K562 (cell line): ENCODE data around the gene PEX10. TPM values are rescaled to one million over a fixed set of nuclear protein-coding genes. Genes with fewer than 3 reads are reported as not detected.

ENCODE experiments used
- ATAC-seq: fragments of 200-7000 bp; cut with Tn5 transposase; 3 replicates; pipeline ENCODE4 v1.9.1; 2020; ENCODE audit warnings: moderate library complexity
- BruUV-seq: library from RNA; stranded (reverse); fragments of 400-500 nt; replicated peaks from 2 replicates; lab custom pipeline; 2021; lab: Mats Ljungman, UMichigan
- CTCF ChIA-PET: fragments of 300-600 bp; formaldehyde crosslinking; extraction: SDS; loops from one replicate; lab custom pipeline; 2021; ENCODE audit warnings: low intra/inter-chr PET ratio; lab: Yijun Ruan, JAX
- POLR2A ChIA-PET: fragments of 300-600, 350-650 bp; sonication (Branson Sonifier 250); formaldehyde crosslinking; extraction: SDS; loops from one replicate; lab custom pipeline; 2021; ENCODE audit warnings: antibody characterized with exemption, inconsistent platforms; lab: Yijun Ruan, JAX
- DNase-seq, 4 experiments: peaks; one replicate each; pipeline versions ENCODE4 v3.0.0 to v3.0.0-alpha.2; 2011 to 2018; ENCODE audit warnings: low spot score in 3 of 4, mixed read lengths in 3 of 4; ENCODE audit errors: extremely low read depth in 1 of 4
- FAIRE-seq: peaks from 2 replicates; lab custom pipeline; 2011; peaks lifted over from hg19 to GRCh38; lab: Jason Lieb, UNC
- H2AFZ ChIP-seq: 2 replicates; pipeline ENCODE4 v1.6.0; 2011; ENCODE audit warnings: low read depth, low read length, control low read depth, inconsistent platforms
- H3K27ac ChIP-seq: fragments of 200-600 bp; 3 replicates; pipeline ENCODE4 v1.8.0; 2011; ENCODE audit warnings: low read depth, mild to moderate bottlenecking, control low read depth, inconsistent platforms, low read length, moderate library complexity, mixed read lengths; ENCODE audit errors: extremely low read depth
- H3K27me3 ChIP-seq, 2 experiments: fragments of 300-600 bp in 1 of 2; 2 replicates in 1 of 2; 3 replicates in 1 of 2; pipeline versions ENCODE4 v1.6.0 to v1.8.0; 2011; ENCODE audit warnings: inconsistent platforms in 2 of 2, low read length in 2 of 2, mild to moderate bottlenecking in 1 of 2, mixed read lengths in 1 of 2, moderate library complexity in 1 of 2; ENCODE audit not compliant: control insufficient read depth in 2 of 2, insufficient read depth in 2 of 2
- H3K36me3 ChIP-seq: fragments of 300-600 bp; 3 replicates; pipeline ENCODE4 v1.8.0; 2011; ENCODE audit warnings: mild to moderate bottlenecking, low read length, inconsistent platforms; ENCODE audit not compliant: control insufficient read depth, insufficient read depth
- H3K4me1 ChIP-seq, 2 experiments: fragments of 200-600 bp in 1 of 2; replicated peaks in 1 of 2; 2 replicates in 1 of 2; 3 replicates in 1 of 2; pipeline versions ENCODE4 v1.5.1 to v1.8.0; 2011; ENCODE audit warnings: inconsistent platforms in 2 of 2, low read length in 2 of 2, mild to moderate bottlenecking in 1 of 2, mixed read lengths in 1 of 2, moderate library complexity in 1 of 2; ENCODE audit not compliant: control insufficient read depth in 2 of 2, insufficient read depth in 2 of 2
- H3K4me2 ChIP-seq: 2 replicates; pipeline ENCODE4 v1.6.1; 2011; ENCODE audit warnings: low read length, control low read depth, inconsistent platforms, mixed read lengths; ENCODE audit not compliant: insufficient read depth
- H3K4me3 ChIP-seq: fragments of 200-600 bp; sonication (generic), shearing (Covaris generic); 2 replicates; pipeline ENCODE4 v1.5.1; 2016; ENCODE audit warnings: control low read depth, inconsistent platforms
- H3K79me2 ChIP-seq: fragments of 200-600 bp; 3 replicates; pipeline ENCODE4 v1.8.0; 2011; ENCODE audit warnings: low read length, inconsistent platforms; ENCODE audit not compliant: control insufficient read depth, insufficient read depth
- H3K9ac ChIP-seq, 2 experiments: 2 replicates each; pipeline versions ENCODE4 v1.6.0 to v1.6.1; 2011; ENCODE audit warnings: low read depth in 2 of 2, low read length in 2 of 2, control low read depth in 1 of 2, inconsistent platforms in 1 of 2, mild to moderate bottlenecking in 1 of 2, mixed read lengths in 1 of 2; ENCODE audit not compliant: insufficient read depth in 1 of 2
- H3K9me1 ChIP-seq: one replicate; pipeline ENCODE4 v1.6.0; 2011; ENCODE audit warnings: inconsistent platforms, mild to moderate bottlenecking, low read length, moderate library complexity; ENCODE audit not compliant: control insufficient read depth, insufficient read depth
- H3K9me3 ChIP-seq: replicated peaks from 2 replicates; pipeline ENCODE4 v1.5.1; 2011; ENCODE audit warnings: low read depth, low read length, inconsistent platforms; ENCODE audit not compliant: control insufficient read depth, insufficient read depth
- H4K20me1 ChIP-seq: replicated peaks from 2 replicates; pipeline ENCODE4 v1.6.1; 2011; ENCODE audit warnings: low read length, inconsistent platforms, mixed read lengths; ENCODE audit not compliant: control insufficient read depth, insufficient read depth
- ZNF184 ChIP-seq: sonication (generic); formaldehyde crosslinking; IDR thresholded peaks from 2 replicates; pipeline ENCODE4 v1.5.0; 2020; ENCODE audit warnings: missing genetic modification reagents
- WGBS: fragments of 100-300 bp; shearing (Covaris generic); methylation state at CpG from one replicate; pipeline ENCODE4 v1.1.6; 2016; ENCODE audit warnings: low coverage, mixed read lengths; ENCODE audit not compliant: insufficient coverage; ENCODE audit errors: missing lambda C conversion rate; 5-methylcytosine and 5-hydroxymethylcytosine counted together
- in situ Hi-C: fragments of 300-500 bp; cut with MboI; formaldehyde crosslinking; loops from 4 replicates; pipeline ENCODE4 v1.15.0; 2018; ENCODE audit warnings: inconsistent platforms, mixed read lengths
- intact Hi-C: fragments of 100-400 bp; cut with micrococcal nuclease; formaldehyde crosslinking; loops from 2 replicates; pipeline ENCODE4 v1.14.2; 2022
- polyA plus RNA-seq, 8 experiments: library from polyadenylated mRNA; depleted of rRNA in 4 of 8; stranded (reverse) in 5 of 8; unstranded in 3 of 8; fragments of >200 nt; fragmentation: Nextera tagmentation in 2 of 8; fragmentation: Illumina TruSeq in 1 of 8; extraction: Ambion mirVana in 2 of 8; extraction: Trizol in 1 of 8; gene quantifications; 2 replicates each; pipeline versions ENCODE4 v1.2.1 to v1.2.3, GENCODE V29; 2011 to 2014; ENCODE audit warnings: inconsistent platforms in 1 of 8, missing spikeins in 1 of 8
- total RNA-seq, 7 experiments: library from RNA; depleted of rRNA in 6 of 7; stranded (reverse); fragments of >200 nt in 6 of 7; fragmentation: Illumina TruSeq in 2 of 7; extraction: Trizol in 2 of 7; gene quantifications; 2 replicates each; pipeline versions ENCODE4 v1.2.1 to v1.2.3, GENCODE V29; 2011 to 2021; ENCODE audit warnings: low replicate concordance in 1 of 7
- TF ChIP-seq, protein P1 (sequence below): sonication (generic); formaldehyde crosslinking; IDR thresholded peaks from 2 replicates; pipeline ENCODE4 v1.8.0; 2022; ENCODE audit warnings: missing genetic modification reagents, mild to moderate bottlenecking, borderline replicate concordance
- TF ChIP-seq, protein P2 (sequence below): fragments of 250-450 bp; sonication (Bioruptor Pico); IDR thresholded peaks from 2 replicates; pipeline ENCODE4 v1.5.0; 2020; ENCODE audit warnings: mild to moderate bottlenecking, borderline replicate concordance
- TF ChIP-seq, protein P3 (sequence below): sonication (generic); formaldehyde crosslinking; IDR thresholded peaks from 2 replicates; pipeline ENCODE4 v1.8.0; 2022; ENCODE audit warnings: mild to moderate bottlenecking, missing genetic modification reagents, borderline replicate concordance
- TF ChIP-seq, protein P4 (sequence below), 2 experiments: fragments of 450-650 bp in 1 of 2; sonication (generic) in 1 of 2; formaldehyde crosslinking in 1 of 2; IDR thresholded peaks in 1 of 2; conservative IDR thresholded peaks in 1 of 2; 2 replicates each; pipeline versions ENCODE4 v1.6.1 to v1.8.1; 2016 to 2023; ENCODE audit warnings: mild to moderate bottlenecking in 2 of 2, moderate library complexity in 2 of 2, inconsistent platforms in 1 of 2, missing genetic modification reagents in 1 of 2

PEX10 gene
- total and polyA plus RNA-seq, 9 of the 15 experiments (the other 6 are each of a cell fraction or from before 2014, with no cell fraction given): 0.03 to 26.2 (median 8.7) TPM

DNA sequence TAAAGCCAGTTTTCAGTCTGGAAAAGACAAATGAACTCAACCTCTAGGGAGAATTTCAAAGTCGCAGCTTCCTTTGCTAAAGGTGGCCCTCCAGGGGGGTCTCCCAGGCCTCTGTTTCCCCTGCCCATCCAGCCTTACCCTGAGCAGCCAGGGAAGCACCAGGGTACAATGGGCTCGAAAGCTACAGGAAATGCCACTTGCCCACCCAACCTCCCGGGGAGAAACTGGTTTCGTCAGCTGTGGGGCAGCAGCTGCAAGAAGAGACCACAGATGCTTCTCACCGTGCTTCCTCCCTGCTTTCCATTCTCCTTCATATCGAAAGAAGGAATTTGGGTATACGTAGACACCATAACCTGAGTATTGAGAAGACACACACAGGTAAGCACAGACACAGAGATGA lies 22.7 kb downstream of the PEX10 start (continued):
- TF ChIP-seq, protein P1, sequence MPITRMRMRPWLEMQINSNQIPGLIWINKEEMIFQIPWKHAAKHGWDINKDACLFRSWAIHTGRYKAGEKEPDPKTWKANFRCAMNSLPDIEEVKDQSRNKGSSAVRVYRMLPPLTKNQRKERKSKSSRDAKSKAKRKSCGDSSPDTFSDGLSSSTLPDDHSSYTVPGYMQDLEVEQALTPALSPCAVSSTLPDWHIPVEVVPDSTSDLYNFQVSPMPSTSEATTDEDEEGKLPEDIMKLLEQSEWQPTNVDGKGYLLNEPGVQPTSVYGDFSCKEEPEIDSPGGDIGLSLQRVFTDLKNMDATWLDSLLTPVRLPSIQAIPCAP (CRISPR knock-in tag): no peak
- TF ChIP-seq, protein P2, sequence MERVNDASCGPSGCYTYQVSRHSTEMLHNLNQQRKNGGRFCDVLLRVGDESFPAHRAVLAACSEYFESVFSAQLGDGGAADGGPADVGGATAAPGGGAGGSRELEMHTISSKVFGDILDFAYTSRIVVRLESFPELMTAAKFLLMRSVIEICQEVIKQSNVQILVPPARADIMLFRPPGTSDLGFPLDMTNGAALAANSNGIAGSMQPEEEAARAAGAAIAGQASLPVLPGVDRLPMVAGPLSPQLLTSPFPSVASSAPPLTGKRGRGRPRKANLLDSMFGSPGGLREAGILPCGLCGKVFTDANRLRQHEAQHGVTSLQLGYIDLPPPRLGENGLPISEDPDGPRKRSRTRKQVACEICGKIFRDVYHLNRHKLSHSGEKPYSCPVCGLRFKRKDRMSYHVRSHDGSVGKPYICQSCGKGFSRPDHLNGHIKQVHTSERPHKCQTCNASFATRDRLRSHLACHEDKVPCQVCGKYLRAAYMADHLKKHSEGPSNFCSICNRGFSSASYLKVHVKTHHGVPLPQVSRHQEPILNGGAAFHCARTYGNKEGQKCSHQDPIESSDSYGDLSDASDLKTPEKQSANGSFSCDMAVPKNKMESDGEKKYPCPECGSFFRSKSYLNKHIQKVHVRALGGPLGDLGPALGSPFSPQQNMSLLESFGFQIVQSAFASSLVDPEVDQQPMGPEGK (CRISPR knock-in tag): no peak
- TF ChIP-seq, all 486 proteins: peak for 0

DNA sequence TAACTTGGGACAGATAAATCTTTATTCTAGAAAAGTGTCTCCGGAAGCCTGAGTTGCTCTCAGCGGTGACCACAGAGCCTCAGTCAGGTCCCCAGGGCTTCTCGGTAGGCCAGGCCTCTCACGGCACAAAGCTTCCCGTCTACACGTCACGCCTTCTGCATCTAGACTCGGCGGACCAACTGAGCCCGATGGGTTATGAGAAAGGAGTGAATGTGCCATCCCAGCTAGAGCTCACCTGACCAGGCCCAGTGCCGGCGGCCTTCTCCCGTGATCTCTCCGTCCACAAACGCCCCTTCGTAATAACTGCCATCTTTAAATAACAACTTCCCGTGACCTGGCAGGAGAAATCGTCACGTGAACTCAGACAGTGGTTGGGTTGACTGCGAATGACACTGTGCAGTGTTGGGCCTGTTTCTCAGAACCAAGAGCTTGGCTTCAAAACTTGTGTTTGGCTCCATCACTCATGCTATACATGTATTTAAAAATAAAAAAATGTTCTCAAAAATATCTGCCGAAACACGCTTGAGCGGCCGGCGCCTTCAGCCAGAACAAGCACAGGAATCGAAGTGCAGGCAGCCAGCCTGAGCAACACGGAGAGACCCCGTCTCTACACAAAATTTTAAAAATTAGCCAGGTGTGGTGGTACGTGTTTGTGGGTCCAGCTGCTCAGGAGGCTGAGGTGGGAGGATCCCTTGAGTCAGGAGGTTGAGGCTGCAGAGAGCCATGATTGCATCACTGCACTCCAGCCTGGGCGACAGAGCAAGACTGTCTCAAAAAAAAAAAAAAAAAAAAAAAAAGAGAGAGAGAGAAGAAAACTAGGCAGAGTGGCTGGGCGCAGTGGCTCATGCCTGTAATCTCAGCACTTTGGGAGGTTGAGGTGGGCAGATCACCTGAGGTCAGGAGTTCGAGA lies 24.1 kb downstream of the PEX10 start:
- no peak overlapping the region; a peak in 1 of 4 replicates for H3K9ac ChIP-seq
- FAIRE-seq (no peak), DNase-seq (no peak), ATAC-seq (no peak)
- no peaks in the 10 kb centered on the region for H3K9me3 ChIP-seq
- no peak overlapping the region for H2AFZ ChIP-seq
- peaks cover 4% of the 10 kb centered on the region for H3K9me1 ChIP-seq
- ChIA-PET POLR2A (interaction anchor here (0.6 to 0.7 kb wide), 3 partner anchors 53 to 215 kb away, joined by 3 to 5 read pairs (median 4); no protein-coding TSS in a partner anchor), CTCF (no interaction called here)
- no peak overlapping the region for H3K4me3 ChIP-seq
- TF ChIP-seq ZNF184 (CRISPR knock-in tag): no peak
- TF ChIP-seq, protein P3, sequence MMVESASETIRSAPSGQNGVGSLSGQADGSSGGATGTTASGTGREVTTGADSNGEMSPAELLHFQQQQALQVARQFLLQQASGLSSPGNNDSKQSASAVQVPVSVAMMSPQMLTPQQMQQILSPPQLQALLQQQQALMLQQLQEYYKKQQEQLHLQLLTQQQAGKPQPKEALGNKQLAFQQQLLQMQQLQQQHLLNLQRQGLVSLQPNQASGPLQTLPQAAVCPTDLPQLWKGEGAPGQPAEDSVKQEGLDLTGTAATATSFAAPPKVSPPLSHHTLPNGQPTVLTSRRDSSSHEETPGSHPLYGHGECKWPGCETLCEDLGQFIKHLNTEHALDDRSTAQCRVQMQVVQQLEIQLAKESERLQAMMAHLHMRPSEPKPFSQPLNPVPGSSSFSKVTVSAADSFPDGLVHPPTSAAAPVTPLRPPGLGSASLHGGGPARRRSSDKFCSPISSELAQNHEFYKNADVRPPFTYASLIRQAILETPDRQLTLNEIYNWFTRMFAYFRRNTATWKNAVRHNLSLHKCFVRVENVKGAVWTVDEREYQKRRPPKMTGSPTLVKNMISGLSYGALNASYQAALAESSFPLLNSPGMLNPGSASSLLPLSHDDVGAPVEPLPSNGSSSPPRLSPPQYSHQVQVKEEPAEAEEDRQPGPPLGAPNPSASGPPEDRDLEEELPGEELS: no peak
- TF ChIP-seq, protein P4, sequence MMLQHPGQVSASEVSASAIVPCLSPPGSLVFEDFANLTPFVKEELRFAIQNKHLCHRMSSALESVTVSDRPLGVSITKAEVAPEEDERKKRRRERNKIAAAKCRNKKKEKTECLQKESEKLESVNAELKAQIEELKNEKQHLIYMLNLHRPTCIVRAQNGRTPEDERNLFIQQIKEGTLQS (IDR thresholded peaks at IDR 0.05): peak; percentile 22; the same call in 1 of the 2 replicates
- TF ChIP-seq, protein P4 (CRISPR knock-in tag; conservative IDR thresholded peaks at IDR 0.05): no peak
- peaks cover 7% of the 10 kb centered on the region; the same call in 1 of the 2 replicates for H4K20me1 ChIP-seq
- WGBS: 91% methylated on average over 32 of the region's 32 CpGs
- intact Hi-C loops: no loop called here
- peaks cover 0 to 5% of the 10 kb centered on the region in 2 experiments; a peak in 1 of 5 replicates for H3K27me3 ChIP-seq
- BruUV-seq: no TSS peak
- no peak overlapping the region for H3K27ac ChIP-seq
- in situ Hi-C loops: no loop called here
- peaks cover 16 to 40% of the 10 kb centered on the region in 2 experiments for H3K4me1 ChIP-seq
- H3K79me2 ChIP-seq: peaks cover 33% of the 10 kb centered on the region
- no peak overlapping the region for H3K4me2 ChIP-seq
- peaks cover 15% of the 10 kb centered on the region; the same call in 1 of the 3 replicates for H3K36me3 ChIP-seq
